HEK293T (cell line): Measurements from ENCODE around the gene KRCC1.

Source experiments
- CTCF ChIA-PET: fragments of 350-600 bp; formaldehyde crosslinking; extraction: SDS; loops from one replicate; lab custom pipeline; 2021; ENCODE audit warnings: antibody characterized with exemption, inconsistent platforms; lab: Yijun Ruan, JAX
- POLR2A ChIA-PET: fragments of 350-600 bp; formaldehyde crosslinking; extraction: SDS; loops from one replicate; lab custom pipeline; 2020; ENCODE audit warnings: antibody characterized with exemption, inconsistent platforms; lab: Yijun Ruan, JAX
- DNase-seq: peaks from one replicate; pipeline ENCODE4 v3.0.0; 2012; ENCODE audit warnings: mixed read lengths; ENCODE audit errors: extremely low spot score
- ARNT ChIP-seq: fragments of 450-650 bp; IDR thresholded peaks from 2 replicates; pipeline ENCODE4 v1.6.1; 2017; ENCODE audit warnings: mild to moderate bottlenecking
- BHLHE40 ChIP-seq: fragments of 450-650 bp; IDR thresholded peaks from 2 replicates; pipeline ENCODE4 v1.6.1; 2016; ENCODE audit warnings: mild to moderate bottlenecking, moderate library complexity, borderline replicate concordance
- CTBP1 ChIP-seq: fragments of 450-650 bp; IDR thresholded peaks from 2 replicates; pipeline ENCODE4 v1.6.1; 2016; ENCODE audit warnings: borderline replicate concordance
- ELF4 ChIP-seq: fragments of 450-650 bp; IDR thresholded peaks from 2 replicates; pipeline ENCODE4 v1.6.1; 2017; ENCODE audit warnings: antibody characterized with exemption
- FOXA1 ChIP-seq: fragments of 450-650 bp; IDR thresholded peaks from 2 replicates; pipeline ENCODE4 v1.6.1; 2016; ENCODE audit warnings: mild to moderate bottlenecking
- FOXK2 ChIP-seq: fragments of 450-650 bp; IDR thresholded peaks from 2 replicates; pipeline ENCODE4 v1.6.1; 2016; ENCODE audit warnings: mild to moderate bottlenecking
- FOXM1 ChIP-seq: fragments of 450-650 bp; IDR thresholded peaks from 2 replicates; pipeline ENCODE4 v1.6.1; 2017; ENCODE audit warnings: mild to moderate bottlenecking, borderline replicate concordance
- HDGF ChIP-seq: fragments of 450-650 bp; IDR thresholded peaks from 2 replicates; pipeline ENCODE4 v1.6.1; 2017; ENCODE audit warnings: antibody characterized with exemption, borderline replicate concordance
- L3MBTL2 ChIP-seq: fragments of 450-650 bp; conservative IDR thresholded peaks from 2 replicates; pipeline ENCODE4 v1.6.1; 2016; ENCODE audit warnings: mild to moderate bottlenecking
- LEF1 ChIP-seq: fragments of 450-650 bp; IDR thresholded peaks from 2 replicates; pipeline ENCODE4 v1.6.1; 2017; ENCODE audit warnings: mild to moderate bottlenecking, borderline replicate concordance
- NFRKB ChIP-seq: fragments of 450-650 bp; IDR thresholded peaks from 2 replicates; pipeline ENCODE4 v1.6.1; 2016; ENCODE audit warnings: mild to moderate bottlenecking, moderate library complexity
- PKNOX1 ChIP-seq: fragments of 450-650 bp; IDR thresholded peaks from 2 replicates; pipeline ENCODE4 v1.6.1; 2016
- SP1 ChIP-seq: fragments of 450-650 bp; IDR thresholded peaks from 2 replicates; pipeline ENCODE4 v1.6.1; 2017
- SUZ12 ChIP-seq: fragments of 450-650 bp; IDR thresholded peaks from 2 replicates; pipeline ENCODE4 v1.6.1; 2016; ENCODE audit warnings: mild to moderate bottlenecking
- TARDBP ChIP-seq: fragments of 450-650 bp; IDR thresholded peaks from 2 replicates; pipeline ENCODE4 v1.6.1; 2016
- ZNF384 ChIP-seq: fragments of 450-650 bp; IDR thresholded peaks from 2 replicates; pipeline ENCODE4 v1.6.1; 2016

KRCC1 gene

GRCh38 chr2:88059979-88060906, 4.7 kb upstream of the KRCC1 start:
- no peak for TF ChIP-seq FOXM1
- no peak for TF ChIP-seq HDGF
- TF ChIP-seq FOXK2 = no peak
- no peak for TF ChIP-seq L3MBTL2
- no peak for TF ChIP-seq SP1
- TF ChIP-seq LEF1 = no peak
- TF ChIP-seq CTBP1 = no peak
- TF ChIP-seq ZNF384 = no peak
- no peak for TF ChIP-seq TARDBP
- POLR2A ChIA-PET = interaction anchor here (0.6 to 1.2 kb wide), 2 partner anchors 14 to 99 kb away, joined by 3 to 4 read pairs; no protein-coding TSS in a partner anchor
- CTCF ChIA-PET = interaction anchor here (0.6 to 1.9 kb wide), 16 partner anchors 10 to 386 kb away, joined by 3 to 22 read pairs (median 4); no protein-coding TSS in a partner anchor
- DNase-seq = peak; percentile 53

GRCh38 chr2:88058191-88058590, 2.6 kb upstream of the KRCC1 start:
- CTCF ChIA-PET = no interaction called here
- DNase-seq = no peak
- POLR2A ChIA-PET = no interaction called here
- TF ChIP-seq L3MBTL2 (no peak), ZNF384 (no peak), ARNT (no peak)

- TF ChIP-seq HDGF (no peak), ZNF384 (no peak), LEF1 (no peak), SP1 (no peak), BHLHE40 (no peak), FOXM1 (no peak), ARNT (no peak), FOXK2 (no peak), SUZ12 (no peak), L3MBTL2 (no peak), FOXA1 (no peak)
- ChIA-PET CTCF (no interaction called here), POLR2A (no interaction called here)
- DNase-seq = no peak
Observed at GRCh38 chr2:88057437-88057844, 1.9 kb upstream of the KRCC1 start.

GRCh38 chr2:88054782-88055370, 707 bp downstream of the KRCC1 start:
- ChIA-PET POLR2A (interaction anchor here (1.0 to 1.8 kb wide), 3 partner anchors 10 to 26 kb away, joined by 3 to 4 read pairs (median 3); no protein-coding TSS in a partner anchor), CTCF (interaction anchor here (0.7 kb wide), 1 partner anchor 1466 kb away, joined by 6 read pairs; no protein-coding TSS in a partner anchor)
- peak; percentile 32 for DNase-seq
- TF ChIP-seq NFRKB (no peak), BHLHE40 (no peak), FOXK2 (no peak), HDGF (no peak), SUZ12 (no peak), PKNOX1 (no peak), CTBP1 (no peak), SP1 (no peak), LEF1 (no peak), TARDBP (no peak), L3MBTL2 (no peak), ZNF384 (no peak)

- ChIA-PET POLR2A (interaction anchor here (1.0 to 1.8 kb wide), 3 partner anchors 9 to 26 kb away, joined by 3 to 4 read pairs (median 3); no protein-coding TSS in a partner anchor), CTCF (no interaction called here)
- DNase-seq = no peak
- TF ChIP-seq ZNF384 = no peak
- no peak for TF ChIP-seq LEF1
- TF ChIP-seq FOXA1 = no peak
- no peak for TF ChIP-seq SP1
- TF ChIP-seq BHLHE40 = no peak
- no peak for TF ChIP-seq ARNT
- TF ChIP-seq SUZ12 = no peak
- TF ChIP-seq TARDBP = no peak
- no peak for TF ChIP-seq L3MBTL2
- no peak for TF ChIP-seq ELF4
- no peak for TF ChIP-seq PKNOX1
- TF ChIP-seq HDGF = no peak
Observed at GRCh38 chr2:88053934-88054781, 1.4 kb downstream of the KRCC1 start.

- TF ChIP-seq L3MBTL2 (no peak), SUZ12 (no peak), BHLHE40 (no peak), FOXM1 (no peak), FOXA1 (no peak), NFRKB (no peak)
- ChIA-PET CTCF (no interaction called here), POLR2A (no interaction called here)
- DNase-seq = no peak
Observed at GRCh38 chr2:88053296-88053695, 2.3 kb downstream of the KRCC1 start.
